ENCODE measurements around the gene RNF13. TPM values are rescaled to one million over a fixed set of nuclear protein-coding genes. Genes with fewer than 3 reads are reported as not detected.

Gene RNF13
- total and polyA plus RNA-seq, 2 donors (not counting 3 experiments of a cell fraction or from before 2014, with no cell fraction given): 16.4 to 27.1 TPM

DNA sequence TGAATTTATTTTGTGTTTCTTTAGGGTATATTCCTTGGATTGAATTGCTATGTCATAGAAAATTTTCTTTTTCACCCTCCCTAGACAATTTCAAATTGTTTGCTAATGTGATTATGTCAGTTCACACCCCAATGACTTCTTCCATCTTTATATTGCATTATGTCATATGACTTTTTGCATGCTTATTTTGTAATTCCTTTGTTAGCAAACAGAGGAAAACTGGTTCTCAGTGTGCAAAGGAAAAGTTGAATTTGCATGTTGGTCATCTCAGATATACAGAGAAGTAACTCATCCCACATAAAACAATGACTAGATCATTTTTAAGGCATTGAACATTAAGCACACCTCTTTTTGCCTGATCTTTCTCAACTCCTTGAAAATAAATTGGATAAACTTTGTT, 3.3 kb upstream of the RNF13 start:
- no TSS peak for BruUV-seq (replicated peaks)
- no peaks in the 10 kb centered on the region for H3K79me2 ChIP-seq (ENCODE audit: control insufficient read depth, insufficient read depth, low read length)
- H3K27me3 ChIP-seq (ENCODE audit: control insufficient read depth in 2 of 2, insufficient read depth in 2 of 2, low read length in 2 of 2): no peaks in the 10 kb centered on the region
- FAIRE-seq: no peak
- H3K9me1 ChIP-seq (replicated peaks; ENCODE audit: control insufficient read depth, extremely low read depth, insufficient read depth, low read length): no peaks in the 10 kb centered on the region
- dilution Hi-C loops (cut with MboI; ENCODE audit: extremely low pct_ligation_motif_present, low sequenced_read_pairs) (no loop called here), intact Hi-C loops (cut with micrococcal nuclease) (loop anchor here (2.0 to 5.0 kb wide), 3 partner anchors 152 to 415 kb away; partner anchors contain the start of genes PFN2 and WWTR1)
- H3K4me1 ChIP-seq (ENCODE audit: control insufficient read depth, extremely low read depth, insufficient read depth, low read length): peaks cover 14% of the 10 kb centered on the region
- TF ChIP-seq, protein P1, sequence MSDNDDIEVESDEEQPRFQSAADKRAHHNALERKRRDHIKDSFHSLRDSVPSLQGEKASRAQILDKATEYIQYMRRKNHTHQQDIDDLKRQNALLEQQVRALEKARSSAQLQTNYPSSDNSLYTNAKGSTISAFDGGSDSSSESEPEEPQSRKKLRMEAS (IDR thresholded peaks at IDR 0.05; ENCODE audit: insufficient read depth, insufficient read length): no peak
- TF ChIP-seq EZH2 (IDR thresholded peaks at IDR 0.05; ENCODE audit: borderline replicate concordance, low read depth, low read length, severe bottlenecking) (no peak), POLR2A (IDR thresholded peaks at IDR 0.05; ENCODE audit: low read depth, low read length) (no peak), MYC (IDR thresholded peaks at IDR 0.05; ENCODE audit: low read depth, low read length) (no peak), JUN (IDR thresholded peaks at IDR 0.05; ENCODE audit: borderline replicate concordance, insufficient read depth, insufficient read length, low read depth) (no peak), FOS (IDR thresholded peaks at IDR 0.05; ENCODE audit: borderline replicate concordance, insufficient read depth, low read length) (no peak), GATA2 (IDR thresholded peaks at IDR 0.05; ENCODE audit: insufficient read depth, insufficient read length, low read depth, low read length) (no peak)
- no peak overlapping the region for H3K4me3 ChIP-seq (replicated peaks in 1 of 3; ENCODE audit: insufficient read depth in 1 of 3, low read depth in 1 of 3, low read length in 3 of 3)
- POLR2A ChIA-PET: no interaction called here
- H2AFZ ChIP-seq (ENCODE audit: low read depth, low read length): no peak overlapping the region
- H3K27ac ChIP-seq (ENCODE audit: insufficient read depth, low read depth, low read length): no peak overlapping the region
- H3K36me3 ChIP-seq (ENCODE audit: control insufficient read depth in 2 of 2, extremely low read depth in 1 of 2, insufficient read depth in 2 of 2, low read length in 2 of 2): no peaks in the 10 kb centered on the region
- CTCF ChIA-PET: interaction anchor here (1.9 to 3.4 kb wide), 4 partner anchors 41 to 282 kb away, joined by 6 to 263 read pairs (median 11); partner anchors contain the start of gene WWTR1
- no peak overlapping the region for H3K4me2 ChIP-seq (ENCODE audit: insufficient read depth, low read length)
- no peaks in the 10 kb centered on the region for H4K20me1 ChIP-seq (replicated peaks; ENCODE audit: control insufficient read depth, extremely low read depth, insufficient read depth, low read length)
- H3K9me3 ChIP-seq (replicated peaks; ENCODE audit: control insufficient read depth, insufficient read depth, low read length): no peaks in the 10 kb centered on the region
- no peak for DNase-seq (ENCODE audit: low read depth, low spot score)
- no peak overlapping the region for H3K9ac ChIP-seq (replicated peaks; ENCODE audit: extremely low read depth, insufficient read depth, low read length)

DNA sequence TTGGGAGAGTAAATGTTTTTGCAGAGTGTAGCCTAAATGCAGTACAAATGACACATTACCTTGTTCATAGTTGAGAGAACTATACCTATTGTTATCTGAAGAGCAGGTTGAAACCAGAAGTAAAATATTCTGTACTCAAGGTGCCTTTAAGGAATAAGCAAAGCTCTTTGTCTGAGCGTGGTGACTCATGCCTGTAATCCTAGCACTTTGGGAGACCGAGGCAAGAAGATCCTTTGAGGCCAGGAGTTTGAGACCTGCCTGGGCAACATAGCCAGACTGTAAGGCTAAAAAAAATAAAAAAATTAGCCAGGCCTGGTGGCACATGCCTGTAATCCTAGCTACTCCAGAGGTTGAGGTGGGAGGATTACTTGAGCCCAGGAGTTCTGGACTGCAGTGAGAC, 2.2 kb upstream of the RNF13 start:
- no peak for FAIRE-seq

More for the DNA sequence above, 2.2 kb upstream of the RNF13 start:
- H3K79me2 ChIP-seq (ENCODE audit: control insufficient read depth, insufficient read depth, low read length): peaks cover 9% of the 10 kb centered on the region
- H2AFZ ChIP-seq (ENCODE audit: low read depth, low read length): no peak overlapping the region
- DNase-seq (ENCODE audit: low read depth, low spot score): no peak
- peaks cover 24% of the 10 kb centered on the region for H3K4me1 ChIP-seq (ENCODE audit: control insufficient read depth, extremely low read depth, insufficient read depth, low read length)
- no peaks in the 10 kb centered on the region for H3K9me1 ChIP-seq (replicated peaks; ENCODE audit: control insufficient read depth, extremely low read depth, insufficient read depth, low read length)
- intact Hi-C loops (cut with micrococcal nuclease): loop anchor here (5.0 kb wide), 2 partner anchors 154 to 161 kb away; partner anchors contain the start of genes PFN2 and WWTR1
- no peak for TF ChIP-seq POLR2A (IDR thresholded peaks at IDR 0.05; ENCODE audit: low read depth, low read length)
- TF ChIP-seq, protein P1 (IDR thresholded peaks at IDR 0.05; ENCODE audit: insufficient read depth, insufficient read length): no peak
- no peak for TF ChIP-seq GATA2 (IDR thresholded peaks at IDR 0.05; ENCODE audit: insufficient read depth, insufficient read length, low read depth, low read length)
- no peak for TF ChIP-seq FOS (IDR thresholded peaks at IDR 0.05; ENCODE audit: borderline replicate concordance, insufficient read depth, low read length)
- no peak for TF ChIP-seq EZH2 (IDR thresholded peaks at IDR 0.05; ENCODE audit: borderline replicate concordance, low read depth, low read length, severe bottlenecking)
- TF ChIP-seq, protein P2, sequence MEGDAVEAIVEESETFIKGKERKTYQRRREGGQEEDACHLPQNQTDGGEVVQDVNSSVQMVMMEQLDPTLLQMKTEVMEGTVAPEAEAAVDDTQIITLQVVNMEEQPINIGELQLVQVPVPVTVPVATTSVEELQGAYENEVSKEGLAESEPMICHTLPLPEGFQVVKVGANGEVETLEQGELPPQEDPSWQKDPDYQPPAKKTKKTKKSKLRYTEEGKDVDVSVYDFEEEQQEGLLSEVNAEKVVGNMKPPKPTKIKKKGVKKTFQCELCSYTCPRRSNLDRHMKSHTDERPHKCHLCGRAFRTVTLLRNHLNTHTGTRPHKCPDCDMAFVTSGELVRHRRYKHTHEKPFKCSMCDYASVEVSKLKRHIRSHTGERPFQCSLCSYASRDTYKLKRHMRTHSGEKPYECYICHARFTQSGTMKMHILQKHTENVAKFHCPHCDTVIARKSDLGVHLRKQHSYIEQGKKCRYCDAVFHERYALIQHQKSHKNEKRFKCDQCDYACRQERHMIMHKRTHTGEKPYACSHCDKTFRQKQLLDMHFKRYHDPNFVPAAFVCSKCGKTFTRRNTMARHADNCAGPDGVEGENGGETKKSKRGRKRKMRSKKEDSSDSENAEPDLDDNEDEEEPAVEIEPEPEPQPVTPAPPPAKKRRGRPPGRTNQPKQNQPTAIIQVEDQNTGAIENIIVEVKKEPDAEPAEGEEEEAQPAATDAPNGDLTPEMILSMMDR (IDR thresholded peaks at IDR 0.05; ENCODE audit: extremely low read depth in 1 of 2, insufficient read depth in 1 of 2, low read depth in 1 of 2, low read length in 2 of 2): no peak
- no peak for TF ChIP-seq MYC (IDR thresholded peaks at IDR 0.05; ENCODE audit: low read depth, low read length)
- no peak for TF ChIP-seq POLR2AphosphoS5 (IDR thresholded peaks at IDR 0.05; ENCODE audit: insufficient read depth, low read depth, low read length)
- no peak for TF ChIP-seq JUN (IDR thresholded peaks at IDR 0.05; ENCODE audit: borderline replicate concordance, insufficient read depth, insufficient read length, low read depth)
- no peaks in the 10 kb centered on the region for H3K27me3 ChIP-seq (ENCODE audit: control insufficient read depth in 2 of 2, insufficient read depth in 2 of 2, low read length in 2 of 2)
- no TSS peak for BruUV-seq (replicated peaks)
- dilution Hi-C loops (cut with MboI; ENCODE audit: extremely low pct_ligation_motif_present, low sequenced_read_pairs): no loop called here
- H4K20me1 ChIP-seq (replicated peaks; ENCODE audit: control insufficient read depth, extremely low read depth, insufficient read depth, low read length): no peaks in the 10 kb centered on the region
- ChIA-PET POLR2A (no interaction called here), CTCF (interaction anchor here (0.8 to 0.9 kb wide), 2 partner anchors 45 to 280 kb away, joined by 3 read pairs; no protein-coding TSS in a partner anchor)
- H3K9me3 ChIP-seq (replicated peaks; ENCODE audit: control insufficient read depth, insufficient read depth, low read length): no peaks in the 10 kb centered on the region
- no peak overlapping the region for H3K4me2 ChIP-seq (ENCODE audit: insufficient read depth, low read length)
- H3K27ac ChIP-seq (ENCODE audit: insufficient read depth, low read depth, low read length): no peak overlapping the region
- no peaks in the 10 kb centered on the region for H3K36me3 ChIP-seq (ENCODE audit: control insufficient read depth in 2 of 2, extremely low read depth in 1 of 2, insufficient read depth in 2 of 2, low read length in 2 of 2)
- no peak overlapping the region for H3K4me3 ChIP-seq (replicated peaks in 1 of 3; ENCODE audit: insufficient read depth in 1 of 3, low read depth in 1 of 3, low read length in 3 of 3)
- no peak overlapping the region for H3K9ac ChIP-seq (replicated peaks; ENCODE audit: extremely low read depth, insufficient read depth, low read length)

Measured in endothelial cell of umbilical vein (primary cell).